Measurements from ENCODE around the gene LPCAT2. TPM values are rescaled to one million over a fixed set of nuclear protein-coding genes. Genes with fewer than 3 reads are reported as not detected.
A peak's percentile ranks its signal among the peaks of the same experiment; 100 is the strongest.

The LPCAT2 gene
- total and polyA plus RNA-seq, 2 of the 13 experiments (the other 11 are each of a cell fraction or from before 2014, with no cell fraction given) = 9.9 to 17.6 TPM

DNA sequence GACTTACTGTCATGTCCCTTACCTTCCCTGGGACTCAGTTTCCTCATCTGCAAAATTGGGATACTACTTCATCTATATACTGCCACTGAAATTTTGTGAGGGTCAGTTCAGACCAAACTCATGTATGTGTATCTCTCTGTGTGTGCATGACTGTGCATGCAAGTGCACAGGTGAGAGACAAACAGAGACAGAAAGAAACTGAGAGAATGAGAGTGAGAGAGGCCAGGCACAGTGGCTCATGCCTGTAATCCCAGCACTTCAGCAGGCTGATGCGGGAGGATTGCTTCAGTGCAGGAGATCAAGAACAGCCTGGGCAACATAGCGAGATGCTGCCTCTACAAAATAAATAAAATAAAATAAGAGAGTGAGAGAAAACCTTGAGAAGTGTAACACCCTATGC, 114.8 kb downstream of the LPCAT2 start:
- WGBS (ENCODE audit: low lambda C conversion rate) = 54% methylated on average over 2 of the region's 2 CpGs
- Histone ChIP-seq H3K9ac (ENCODE audit: insufficient read depth, low read depth, low read length) (no peak overlapping the region), H4K20me1 (ENCODE audit: insufficient read depth, low read length) (no peaks in the 10 kb centered on the region), H3K27ac (ENCODE audit: extremely low read length, insufficient read depth, low read length) (peak overlapping the region; percentile 31), H3K4me2 (ENCODE audit: low read depth, low read length) (peak overlapping the region; percentile 33), H3K4me3 (replicated peaks in 1 of 3; ENCODE audit: insufficient read depth in 1 of 3, low read depth in 2 of 3, low read length in 3 of 3) (no peak overlapping the region), H3K27me3 (ENCODE audit: control insufficient read depth in 1 of 2, insufficient read depth in 2 of 2, low read length in 2 of 2) (no peaks in the 10 kb centered on the region), H3K79me2 (ENCODE audit: insufficient read depth, low read length) (no peaks in the 10 kb centered on the region), H3K36me3 (replicated peaks in 1 of 2; ENCODE audit: control insufficient read depth in 1 of 2, insufficient read depth in 2 of 2, low read length in 2 of 2) (no peaks in the 10 kb centered on the region), H3K4me1 (ENCODE audit: insufficient read depth, low read length) (peaks cover 40% of the 10 kb centered on the region), H2AFZ (ENCODE audit: low read length) (peak overlapping the region; percentile 24), H3K9me3 (ENCODE audit: low read length) (no peaks in the 10 kb centered on the region)
- intact Hi-C loops (cut with micrococcal nuclease; ENCODE audit: unreplicated experiment) = loop anchor here (1.0 to 5.0 kb wide), 5 partner anchors 14 to 214 kb away; partner anchors contain the start of gene LPCAT2
- BruUV-seq (replicated peaks) = no TSS peak
- CTCF ChIA-PET (ENCODE audit: low intra/inter-chr PET ratio, low total read pairs) = interaction anchor here (1.0 to 2.7 kb wide), 6 partner anchors 13 to 158 kb away, joined by 3 to 22 read pairs (median 8); no protein-coding TSS in a partner anchor
- no peak for DNase-seq (ENCODE audit: low spot score)
- 0 out of 2 replicates have a peak, but pooled peaks have one; percentile 4 for TF ChIP-seq RAD21 (CRISPR knock-in tag; IDR thresholded peaks at IDR 0.05)
- TF ChIP-seq NFATC3 (CRISPR knock-in tag; IDR thresholded peaks at IDR 0.05) = no peak
- TF ChIP-seq, protein P1, sequence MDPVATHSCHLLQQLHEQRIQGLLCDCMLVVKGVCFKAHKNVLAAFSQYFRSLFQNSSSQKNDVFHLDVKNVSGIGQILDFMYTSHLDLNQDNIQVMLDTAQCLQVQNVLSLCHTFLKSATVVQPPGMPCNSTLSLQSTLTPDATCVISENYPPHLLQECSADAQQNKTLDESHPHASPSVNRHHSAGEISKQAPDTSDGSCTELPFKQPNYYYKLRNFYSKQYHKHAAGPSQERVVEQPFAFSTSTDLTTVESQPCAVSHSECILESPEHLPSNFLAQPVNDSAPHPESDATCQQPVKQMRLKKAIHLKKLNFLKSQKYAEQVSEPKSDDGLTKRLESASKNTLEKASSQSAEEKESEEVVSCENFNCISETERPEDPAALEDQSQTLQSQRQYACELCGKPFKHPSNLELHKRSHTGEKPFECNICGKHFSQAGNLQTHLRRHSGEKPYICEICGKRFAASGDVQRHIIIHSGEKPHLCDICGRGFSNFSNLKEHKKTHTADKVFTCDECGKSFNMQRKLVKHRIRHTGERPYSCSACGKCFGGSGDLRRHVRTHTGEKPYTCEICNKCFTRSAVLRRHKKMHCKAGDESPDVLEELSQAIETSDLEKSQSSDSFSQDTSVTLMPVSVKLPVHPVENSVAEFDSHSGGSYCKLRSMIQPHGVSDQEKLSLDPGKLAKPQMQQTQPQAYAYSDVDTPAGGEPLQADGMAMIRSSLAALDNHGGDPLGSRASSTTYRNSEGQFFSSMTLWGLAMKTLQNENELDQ (CRISPR knock-in tag; IDR thresholded peaks at IDR 0.05; ENCODE audit: borderline replicate concordance) = peak; percentile 73; the same call in 1 of the 2 replicates
- 0 out of 2 replicates have a peak, but pooled peaks have one; percentile 14 for TF ChIP-seq ZBTB21 (CRISPR knock-in tag; IDR thresholded peaks at IDR 0.05)
- ATAC-seq = peak; percentile 5; the same call in 1 of the 3 replicates
- FAIRE-seq = no peak
- POLR2A ChIA-PET = interaction anchor here (0.9 to 2.6 kb wide), 13 partner anchors 8 to 121 kb away, joined by 3 to 56 read pairs (median 5); no protein-coding TSS in a partner anchor
- in situ Hi-C loops (cut with HindIII; ENCODE audit: extremely low pct_ligation_motif_present, low pct_unique_long_range_greater_than_20kb) = no loop called here

DNA sequence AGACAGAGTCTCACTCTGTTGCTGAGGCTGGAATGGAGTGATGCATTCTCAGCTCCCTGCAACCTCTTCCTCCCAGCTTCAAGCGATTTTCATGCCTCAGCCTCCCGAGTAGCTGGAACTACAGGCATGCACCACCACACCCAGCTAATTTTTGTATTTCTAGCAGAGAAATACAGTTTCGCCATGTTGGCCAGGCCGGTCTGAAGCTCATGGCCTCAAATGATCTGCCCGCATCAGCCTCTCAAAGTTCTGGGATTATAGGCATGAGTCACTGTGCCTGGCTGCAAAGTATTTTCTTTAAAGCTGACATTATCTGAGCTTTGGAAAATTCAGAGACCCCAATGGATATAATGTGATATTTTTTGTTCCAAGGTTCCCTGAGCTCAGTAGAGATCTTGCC, 115.8 kb downstream of the LPCAT2 start:
- ChIA-PET CTCF (ENCODE audit: low intra/inter-chr PET ratio, low total read pairs) (no interaction called here), POLR2A (no interaction called here)
- Histone ChIP-seq H3K4me2 (ENCODE audit: low read depth, low read length) (no peak overlapping the region), H3K79me2 (ENCODE audit: insufficient read depth, low read length) (no peaks in the 10 kb centered on the region), H3K27me3 (ENCODE audit: control insufficient read depth in 1 of 2, insufficient read depth in 2 of 2, low read length in 2 of 2) (no peaks in the 10 kb centered on the region), H3K4me3 (replicated peaks in 1 of 3; ENCODE audit: insufficient read depth in 1 of 3, low read depth in 2 of 3, low read length in 3 of 3) (no peak overlapping the region), H3K9ac (ENCODE audit: insufficient read depth, low read depth, low read length) (no peak overlapping the region), H2AFZ (ENCODE audit: low read length) (no peak overlapping the region), H3K4me1 (ENCODE audit: insufficient read depth, low read length) (peaks cover 46% of the 10 kb centered on the region), H4K20me1 (ENCODE audit: insufficient read depth, low read length) (no peaks in the 10 kb centered on the region), H3K9me3 (ENCODE audit: low read length) (no peaks in the 10 kb centered on the region), H3K27ac (ENCODE audit: extremely low read length, insufficient read depth, low read length) (no peak overlapping the region), H3K36me3 (replicated peaks in 1 of 2; ENCODE audit: control insufficient read depth in 1 of 2, insufficient read depth in 2 of 2, low read length in 2 of 2) (no peaks in the 10 kb centered on the region)
- ATAC-seq (no peak), DNase-seq (ENCODE audit: low spot score) (no peak), FAIRE-seq (no peak)
- in situ Hi-C loops (cut with HindIII; ENCODE audit: extremely low pct_ligation_motif_present, low pct_unique_long_range_greater_than_20kb) = no loop called here
- WGBS (ENCODE audit: low lambda C conversion rate) = 94% methylated on average over 5 of the region's 5 CpGs
- no TSS peak for BruUV-seq (replicated peaks)
- intact Hi-C loops (cut with micrococcal nuclease; ENCODE audit: unreplicated experiment) = loop anchor here (5.0 kb wide), 2 partner anchors 117 to 213 kb away; partner anchors contain the start of gene LPCAT2
- TF ChIP-seq TARDBP (CRISPR knock-in tag; IDR thresholded peaks at IDR 0.05) = no peak
- TF ChIP-seq ZNF773 (CRISPR knock-in tag; IDR thresholded peaks at IDR 0.05; ENCODE audit: borderline replicate concordance) = no peak
- TF ChIP-seq ZNF121 (CRISPR knock-in tag; IDR thresholded peaks at IDR 0.05) = no peak
- no peak for TF ChIP-seq MATR3 (CRISPR knock-in tag; IDR thresholded peaks at IDR 0.05)
- no peak for TF ChIP-seq ZFP82 (CRISPR knock-in tag; IDR thresholded peaks at IDR 0.05; ENCODE audit: borderline replicate concordance)
- TF ChIP-seq RBM39 (IDR thresholded peaks at IDR 0.05; ENCODE audit: low read depth, low read length, poor library complexity, severe bottlenecking) = no peak
- TF ChIP-seq, protein P2, sequence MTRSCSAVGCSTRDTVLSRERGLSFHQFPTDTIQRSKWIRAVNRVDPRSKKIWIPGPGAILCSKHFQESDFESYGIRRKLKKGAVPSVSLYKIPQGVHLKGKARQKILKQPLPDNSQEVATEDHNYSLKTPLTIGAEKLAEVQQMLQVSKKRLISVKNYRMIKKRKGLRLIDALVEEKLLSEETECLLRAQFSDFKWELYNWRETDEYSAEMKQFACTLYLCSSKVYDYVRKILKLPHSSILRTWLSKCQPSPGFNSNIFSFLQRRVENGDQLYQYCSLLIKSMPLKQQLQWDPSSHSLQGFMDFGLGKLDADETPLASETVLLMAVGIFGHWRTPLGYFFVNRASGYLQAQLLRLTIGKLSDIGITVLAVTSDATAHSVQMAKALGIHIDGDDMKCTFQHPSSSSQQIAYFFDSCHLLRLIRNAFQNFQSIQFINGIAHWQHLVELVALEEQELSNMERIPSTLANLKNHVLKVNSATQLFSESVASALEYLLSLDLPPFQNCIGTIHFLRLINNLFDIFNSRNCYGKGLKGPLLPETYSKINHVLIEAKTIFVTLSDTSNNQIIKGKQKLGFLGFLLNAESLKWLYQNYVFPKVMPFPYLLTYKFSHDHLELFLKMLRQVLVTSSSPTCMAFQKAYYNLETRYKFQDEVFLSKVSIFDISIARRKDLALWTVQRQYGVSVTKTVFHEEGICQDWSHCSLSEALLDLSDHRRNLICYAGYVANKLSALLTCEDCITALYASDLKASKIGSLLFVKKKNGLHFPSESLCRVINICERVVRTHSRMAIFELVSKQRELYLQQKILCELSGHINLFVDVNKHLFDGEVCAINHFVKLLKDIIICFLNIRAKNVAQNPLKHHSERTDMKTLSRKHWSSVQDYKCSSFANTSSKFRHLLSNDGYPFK (CRISPR knock-in tag; IDR thresholded peaks at IDR 0.05; ENCODE audit: borderline replicate concordance) = no peak
- no peak for TF ChIP-seq ZNF496 (CRISPR knock-in tag; IDR thresholded peaks at IDR 0.05; ENCODE audit: insufficient replicate concordance)
- TF ChIP-seq ZNF337 (CRISPR knock-in tag; IDR thresholded peaks at IDR 0.05; ENCODE audit: borderline replicate concordance, low read depth) = no peak

All from HepG2 (cell line).